Heart left ventricle (tissue), 16 donors: ENCODE data around the gene STUB1. TPM values are rescaled to one million over a fixed set of nuclear protein-coding genes. Genes with fewer than 3 reads are reported as not detected.

Experiments
- ATAC-seq, 4 donors: fragments of 200-7000 bp; cut with Tn5 transposase; one replicate each; pipeline ENCODE4 v1.9.1; 2020 to 2022; ENCODE audit warnings: moderate library complexity in 4 of 4, mild to moderate bottlenecking in 3 of 4, moderate number of reproducible peaks in 1 of 4
- DNase-seq, 5 donors: peaks; one replicate each; pipeline ENCODE4 v3.0.0-alpha.2; 2020
- H3K27ac ChIP-seq, 12 donors: fragments of 200-600 bp; sonication (generic) in 4 of 12; one replicate each; pipeline versions ENCODE4 v1.5.0 to v1.8.0; 2016 to 2022; ENCODE audit warnings: mild to moderate bottlenecking in 2 of 12
- H3K27me3 ChIP-seq, 9 donors: fragments of 200-600 bp; sonication (generic) in 2 of 9; one replicate each; pipeline versions ENCODE4 v1.5.1 to v1.8.0; 2016 to 2022; ENCODE audit warnings: mild to moderate bottlenecking in 3 of 9
- H3K36me3 ChIP-seq, 9 donors: fragments of 200-600 bp; sonication (generic) in 2 of 9; one replicate each; pipeline versions ENCODE4 v1.5.0 to v1.8.0; 2018 to 2022; ENCODE audit warnings: mild to moderate bottlenecking in 2 of 9
- H3K4me1 ChIP-seq, 12 donors: fragments of 200-600 bp; sonication (generic) in 4 of 12; one replicate each; pipeline versions ENCODE4 v1.5.0 to v1.8.0; 2016 to 2022; ENCODE audit warnings: mild to moderate bottlenecking in 3 of 12
- H3K4me3 ChIP-seq, 12 donors: fragments of 200-600 bp; sonication (generic) in 4 of 12; one replicate each; pipeline versions ENCODE4 v1.5.0 to v1.8.0; 2017 to 2022; ENCODE audit warnings: mild to moderate bottlenecking in 9 of 12, moderate library complexity in 4 of 12
- H3K9me3 ChIP-seq, 12 donors: fragments of 200-600 bp; sonication (generic) in 4 of 12; one replicate each; pipeline versions ENCODE4 v1.5.0 to v1.8.0; 2016 to 2022; ENCODE audit warnings: mild to moderate bottlenecking in 1 of 12
- CTCF ChIP-seq, 12 donors: fragments of 200-600 bp; sonication (generic) in 4 of 12; IDR thresholded peaks; one replicate each; pipeline versions ENCODE4 v1.5.0 to v1.8.0; 2018 to 2022; ENCODE audit warnings: antibody characterized with exemption in 12 of 12, mild to moderate bottlenecking in 5 of 12
- POLR2A ChIP-seq, 2 donors: fragments of 450-650 bp; IDR thresholded peaks; one replicate each; pipeline ENCODE4 v1.6.1; 2017; ENCODE audit warnings: antibody characterized with exemption in 2 of 2, mild to moderate bottlenecking in 2 of 2, moderate library complexity in 2 of 2
- WGBS, 4 donors: extraction: QIAGEN DNeasy Blood & Tissue Kit in 2 of 4; methylation state at CpG; one replicate each; pipeline versions ENCODE4 v1.1.5 to v1.1.7; 2013 to 2018; 5-methylcytosine and 5-hydroxymethylcytosine counted together
- intact Hi-C, 10 donors: fragments of 100-400 bp; cut with DNase I; formaldehyde crosslinking; loops; one replicate each; pipeline versions ENCODE4 v1.11.1 to v1.14.2; 2022
- polyA plus RNA-seq, 2 donors: library from polyadenylated mRNA; stranded (reverse); fragments of 200-250 nt; gene quantifications; one replicate each; pipeline ENCODE4 v1.2.3, GENCODE V29; 2013
- total RNA-seq, 9 donors: library from RNA; depleted of rRNA in 2 of 9; stranded (reverse); fragments of >200 nt in 2 of 9; fragmentation: NEBNext Ultra II Directional in 3 of 9; extraction: Animal tissue kit (Norgen Biotek cat#: 25700) in 3 of 9; gene quantifications; one replicate each; pipeline versions ENCODE4 v1.1.0 to v1.2.4, GENCODE V29; 2016 to 2023
- donor health status: ischemic (EF 13 %, LVEDD 7.1; RV severe dilation, severe dysfunction).
- donor health status: healthy with polysubstance abuse.
- donor health status: DM: no; HTN: yes; CAD: no.
- donor health status: DM: no; HTN: no; CAD: no.
- donor health status: ischemic (EF 25% LVEDD 6.9; RV normal size, moderate dysfunction).
- donor health status: ischemic (EF 25% LVEDD 5.7; RV mildly dilated, moderate dysfunction).
- donor health status: healthy.
- donor health status: DM: yes; HTN: yes; CAD: no.
- donor health status: ischemic (EF 35%, LVEDD 5.7; RV mildly dilated, moderate dysfunction).
- donor health status: nonischemic (EF 11% LVEDD 7.7; RV severe dilation, severe dysfunction).
- donor health status: DM: yes; HTN: yes; CAD: no.
- donor health status: PGD.
- donor health status: ischemic (EF 29% LVEDD 5.4; RV normal size, mild dysfunction).
- donor health status: nonischemic (EF 23%, LVEDD 6.1; RV moderate dilation, normal function).

Gene STUB1
- total and polyA plus RNA-seq, 11 donors, result 93.7 to 198 (median 116) TPM

GRCh38 chr16:723695-724094, 43.5 kb downstream of the STUB1 start:
- H3K27me3 ChIP-seq, result peaks cover 0 to 24% (median 0%) of the 10 kb centered on the region in 9 donors
- H3K4me1 ChIP-seq, result peaks cover 12 to 59% (median 45%) of the 10 kb centered on the region in 12 donors
- no peak for TF ChIP-seq POLR2A (IDR thresholded peaks at IDR 0.05)
- no peak for TF ChIP-seq CTCF (IDR thresholded peaks at IDR 0.05)
- no peaks in the 10 kb centered on the region for H3K9me3 ChIP-seq
- intact Hi-C loops, result no loop called here
- WGBS, 4 donors, result 70 to 90% (median 81%) methylated on average over 2 to 9 of the region's 9 CpGs
- no peak overlapping the region for H3K27ac ChIP-seq
- no peak for ATAC-seq
- no peak for DNase-seq
- H3K36me3 ChIP-seq, result peaks cover 0 to 6% (median 0%) of the 10 kb centered on the region in 9 donors
- H3K4me3 ChIP-seq, result no peak overlapping the region

- DNase-seq (no peak), ATAC-seq (no peak)
- TF ChIP-seq POLR2A (IDR thresholded peaks at IDR 0.05) (no peak), CTCF (IDR thresholded peaks at IDR 0.05) (no peak)
- Histone ChIP-seq H3K4me3 (no peak overlapping the region), H3K27ac (no peak overlapping the region), H3K9me3 (no peaks in the 10 kb centered on the region), H3K4me1 (peaks cover 12 to 60% (median 40%) of the 10 kb centered on the region in 12 donors), H3K27me3 (peaks cover 0 to 24% (median 0%) of the 10 kb centered on the region in 9 donors), H3K36me3 (peaks cover 0 to 6% (median 0%) of the 10 kb centered on the region in 9 donors)
- intact Hi-C loops, result no loop called here
- WGBS, 4 donors, result 60 to 74% (median 68%) methylated on average over 9 to 29 of the region's 29 CpGs
Measured at GRCh38 chr16:724188-725040, 44.2 kb downstream of the STUB1 start.

- intact Hi-C loops, result no loop called here
- 74 to 88% (median 76%) methylated on average over 6 to 7 of the region's 7 CpGs for WGBS, 4 donors
- H3K4me1 ChIP-seq, result peaks cover 12 to 54% (median 34%) of the 10 kb centered on the region in 12 donors
Measured at GRCh38 chr16:725041-725376, 44.8 kb downstream of the STUB1 start.

More at GRCh38 chr16:725041-725376, 44.8 kb downstream of the STUB1 start:
- Histone ChIP-seq H3K36me3 (peaks cover 0 to 6% (median 0%) of the 10 kb centered on the region in 9 donors), H3K9me3 (no peaks in the 10 kb centered on the region), H3K4me3 (no peak overlapping the region), H3K27ac (no peak overlapping the region), H3K27me3 (peaks cover 0 to 24% (median 0%) of the 10 kb centered on the region in 9 donors)
- TF ChIP-seq POLR2A (IDR thresholded peaks at IDR 0.05) (no peak), CTCF (IDR thresholded peaks at IDR 0.05) (no peak)
- no peak for DNase-seq
- ATAC-seq, result no peak
